SK-MEL-5 (cell line): Measurements from ENCODE around the gene SCAMP5. TPM values are rescaled to one million over a fixed set of nuclear protein-coding genes. Genes with fewer than 3 reads are reported as not detected.

Experiments used
- DNase-seq: peaks from one replicate; pipeline ENCODE4 v3.0.0-alpha.2; 2016; ENCODE audit warnings: low read depth, low spot score
- in situ Hi-C: cut with HindIII; loops from 2 replicates; pipeline ENCODE4 v1.10.0; 2016; ENCODE audit warnings: low sequenced_read_pairs, high pct_unique_total_duplicates, low pct_unique_long_range_greater_than_20kb
- total RNA-seq: library from RNA; depleted of rRNA; stranded (reverse); fragments of >200 nt; shearing (Covaris generic); gene quantifications from 2 replicates; pipeline ENCODE4 v1.2.3, GENCODE V29; 2014

The SCAMP5 gene
- total RNA-seq, 1 experiment from 2014 or later, result 5.4 TPM

- in situ Hi-C loops, result loop anchor here (25.0 kb wide), 1 partner anchor 200 kb away; no protein-coding TSS in a partner anchor
- no peak for DNase-seq
Measured at GRCh38 chr15:74962219-74962618, 33.1 kb upstream of the SCAMP5 start.

GRCh38 chr15:74962671-74963070 is 32.7 kb upstream of the SCAMP5 start:
- no peak for DNase-seq
- in situ Hi-C loops, result loop anchor here (25.0 kb wide), 1 partner anchor 200 kb away; no protein-coding TSS in a partner anchor

- in situ Hi-C loops, result loop anchor here (25.0 kb wide), 1 partner anchor 201 kb away; no protein-coding TSS in a partner anchor
- DNase-seq, result no peak
Measured at GRCh38 chr15:74963213-74963612, 32.1 kb upstream of the SCAMP5 start.

- in situ Hi-C loops, result loop anchor here (25.0 kb wide), 1 partner anchor 202 kb away; no protein-coding TSS in a partner anchor
- peak; percentile 35 for DNase-seq
Measured at GRCh38 chr15:74964794-74965193, 30.6 kb upstream of the SCAMP5 start.

- in situ Hi-C loops, result loop anchor here (25.0 kb wide), 1 partner anchor 205 kb away; no protein-coding TSS in a partner anchor
Measured at GRCh38 chr15:74967670-74968069, 27.7 kb upstream of the SCAMP5 start.

GRCh38 chr15:74976159-74976558 is 19.2 kb upstream of the SCAMP5 start:
- peak; percentile 24 for DNase-seq
- in situ Hi-C loops, result no loop called here

More at GRCh38 chr15:74967670-74968069, 27.7 kb upstream of the SCAMP5 start:
- DNase-seq, result no peak

GRCh38 chr15:74977599-74977998 is 17.8 kb upstream of the SCAMP5 start:
- no peak for DNase-seq
- in situ Hi-C loops, result no loop called here

- in situ Hi-C loops, result no loop called here
- DNase-seq, result no peak
Measured at GRCh38 chr15:74978077-74978476, 17.3 kb upstream of the SCAMP5 start.

GRCh38 chr15:74978503-74978902 is 16.9 kb upstream of the SCAMP5 start:
- in situ Hi-C loops, result no loop called here
- DNase-seq, result peak; percentile 22

GRCh38 chr15:74982183-74982582 is 13.2 kb upstream of the SCAMP5 start:
- no peak for DNase-seq
- in situ Hi-C loops, result no loop called here

- in situ Hi-C loops, result no loop called here
- DNase-seq, result no peak
Measured at GRCh38 chr15:74983725-74984231, 11.6 kb upstream of the SCAMP5 start.

GRCh38 chr15:74988007-74988800 is 7.2 kb upstream of the SCAMP5 start:
- in situ Hi-C loops, result no loop called here
- peak; percentile 59 for DNase-seq

GRCh38 chr15:74989527-74989926 is 5.8 kb upstream of the SCAMP5 start:
- DNase-seq, result no peak
- in situ Hi-C loops, result no loop called here

- in situ Hi-C loops, result no loop called here
- no peak for DNase-seq
Measured at GRCh38 chr15:74992619-74993018, 2.7 kb upstream of the SCAMP5 start.

- in situ Hi-C loops, result no loop called here
- DNase-seq, result no peak
Measured at GRCh38 chr15:74994236-74994635, 1.1 kb upstream of the SCAMP5 start.

- no peak for DNase-seq
- in situ Hi-C loops, result no loop called here
Measured at GRCh38 chr15:74994685-74995084, 678 bp upstream of the SCAMP5 start.

- in situ Hi-C loops, result no loop called here
- DNase-seq, result no peak
Measured at GRCh38 chr15:74995779-74996765, 709 bp downstream of the SCAMP5 start.

- in situ Hi-C loops, result no loop called here
- no peak for DNase-seq
Measured at GRCh38 chr15:74997141-74997540, 1.8 kb downstream of the SCAMP5 start.
